GM23338 (cell line): ENCODE measurements around the gene DMRT3. TPM values are rescaled to one million over a fixed set of nuclear protein-coding genes. Genes with fewer than 3 reads are reported as not detected.

Experiments used
- ATAC-seq: fragments of 200-7000 bp; cut with Tn5 transposase; 3 replicates; pipeline ENCODE4 v1.9.1; 2020
- DNase-seq: peaks from one replicate; pipeline ENCODE4 v3.0.0-alpha.2; 2015; ENCODE audit warnings: low spot score
- H2AFZ ChIP-seq: fragments of 200-600 bp; sonication (generic); 2 replicates; pipeline ENCODE4 v1.8.0; 2016; ENCODE audit warnings: antibody characterized with exemption, mild to moderate bottlenecking, moderate library complexity
- H3F3A ChIP-seq: fragments of 200-600 bp; sonication (generic); replicated peaks from 2 replicates; pipeline ENCODE4 v1.8.0; 2017; ENCODE audit warnings: antibody characterized with exemption, mixed run types, low read depth
- H3K27ac ChIP-seq: fragments of 200-600 bp; sonication (generic); 2 replicates; pipeline ENCODE4 v1.6.1; 2016; ENCODE audit warnings: low read depth
- H3K27me3 ChIP-seq: fragments of 200-600 bp; sonication (generic); 2 replicates; pipeline ENCODE4 v1.8.0; 2016; ENCODE audit warnings: mild to moderate bottlenecking, mixed run types, moderate library complexity; ENCODE audit not compliant: insufficient read depth
- H3K36me3 ChIP-seq: fragments of 200-600 bp; sonication (generic); 2 replicates; pipeline ENCODE4 v1.8.0; 2016; ENCODE audit warnings: mild to moderate bottlenecking; ENCODE audit not compliant: insufficient read depth
- H3K4me1 ChIP-seq: fragments of 200-600 bp; sonication (generic); 2 replicates; pipeline ENCODE4 v1.8.0; 2016; ENCODE audit warnings: mild to moderate bottlenecking, moderate library complexity; ENCODE audit not compliant: insufficient read depth
- H3K4me2 ChIP-seq: fragments of 200-600 bp; sonication (generic); 2 replicates; pipeline ENCODE4 v1.7.1; 2017; ENCODE audit warnings: mixed run types
- H3K4me3 ChIP-seq: fragments of 200-600 bp; sonication (generic); 2 replicates; pipeline ENCODE4 v1.6.1; 2016; ENCODE audit warnings: mixed run types
- H3K79me2 ChIP-seq: fragments of 200-600 bp; sonication (generic); replicated peaks from 2 replicates; pipeline ENCODE4 v1.8.0; 2017; ENCODE audit warnings: mild to moderate bottlenecking; ENCODE audit not compliant: insufficient read depth
- H3K9me2 ChIP-seq: fragments of 200-600 bp; sonication (generic); 2 replicates; pipeline ENCODE4 v1.8.0; 2017; ENCODE audit not compliant: insufficient read depth
- H4K20me1 ChIP-seq: fragments of 200-600 bp; sonication (generic); replicated peaks from 2 replicates; pipeline ENCODE4 v1.8.0; 2017; ENCODE audit warnings: mild to moderate bottlenecking; ENCODE audit not compliant: insufficient read depth
- H3K27ac Mint-ChIP-seq: 2 replicates; pipeline ENCODE4 v1.8.0; 2020; ENCODE audit warnings: inconsistent platforms, mild to moderate bottlenecking, moderate library complexity, mixed read lengths
- H3K27me3 Mint-ChIP-seq: 3 replicates; pipeline ENCODE4 v1.8.0; 2022; ENCODE audit warnings: low read depth, mild to moderate bottlenecking, moderate library complexity, mixed read lengths, inconsistent platforms; ENCODE audit not compliant: insufficient read depth, poor library complexity
- H3K36me3 Mint-ChIP-seq: 3 replicates; pipeline ENCODE4 v1.8.0; 2021; ENCODE audit warnings: low read depth, mild to moderate bottlenecking, inconsistent platforms, moderate library complexity, mixed read lengths
- H3K4me1 Mint-ChIP-seq: 3 replicates; pipeline ENCODE4 v1.8.0; 2020; ENCODE audit warnings: mild to moderate bottlenecking, inconsistent platforms, mixed read lengths
- H3K4me3 Mint-ChIP-seq: 3 replicates; pipeline ENCODE4 v1.8.0; 2021; ENCODE audit warnings: moderate library complexity, mild to moderate bottlenecking, inconsistent platforms, mixed read lengths
- H3K9me3 Mint-ChIP-seq: 3 replicates; pipeline ENCODE4 v1.8.0; 2020; ENCODE audit warnings: moderate library complexity, mild to moderate bottlenecking, inconsistent platforms, mixed read lengths
- CREB1 ChIP-seq: fragments of 250-450 bp; sonication (Bioruptor Pico); IDR thresholded peaks from 2 replicates; pipeline ENCODE4 v1.5.0; 2020; ENCODE audit warnings: low read depth, mild to moderate bottlenecking, moderate library complexity
- EZH2phosphoT487 ChIP-seq: fragments of 200-600 bp; sonication (generic); IDR thresholded peaks from one replicate; pipeline ENCODE4 v1.8.1; 2018; ENCODE audit warnings: antibody characterized with exemption; ENCODE audit not compliant: unreplicated experiment
- JUNB ChIP-seq: IDR thresholded peaks from one replicate; pipeline ENCODE4 v1.6.1; 2016; ENCODE audit warnings: antibody characterized with exemption; ENCODE audit not compliant: unreplicated experiment
- NANOG ChIP-seq: IDR thresholded peaks from 2 replicates; pipeline ENCODE4 v1.6.1; 2016; ENCODE audit warnings: antibody characterized with exemption, borderline replicate concordance
- POLR2AphosphoS5 ChIP-seq: IDR thresholded peaks from 2 replicates; pipeline ENCODE4 v1.6.1; 2016; ENCODE audit warnings: antibody characterized with exemption, low read depth
- STAT1 ChIP-seq: IDR thresholded peaks from one replicate; pipeline ENCODE4 v1.6.1; 2016; ENCODE audit warnings: antibody characterized with exemption; ENCODE audit not compliant: unreplicated experiment
- ZNF114 ChIP-seq: fragments of 250-450 bp; sonication (Bioruptor Pico); IDR thresholded peaks from 2 replicates; pipeline ENCODE4 v1.5.0; 2020; ENCODE audit warnings: mild to moderate bottlenecking, moderate library complexity
- ZNF331 ChIP-seq: fragments of 250-450 bp; sonication (Bioruptor Pico); IDR thresholded peaks from 2 replicates; pipeline ENCODE4 v1.5.0; 2020; ENCODE audit warnings: low read depth, mild to moderate bottlenecking, moderate library complexity
- polyA plus RNA-seq: library from polyadenylated mRNA; unstranded; fragments of >200 nt; fragmentation: Nextera tagmentation; extraction: Ambion mirVana; gene quantifications from 2 replicates; pipeline ENCODE4 v1.2.1, GENCODE V29; 2016
- total RNA-seq: library from RNA; depleted of rRNA; stranded (reverse); fragments of >200 nt; shearing (Covaris generic); gene quantifications from 2 replicates; pipeline ENCODE4 v1.2.3, GENCODE V29; 2014
- TF ChIP-seq, protein P1 (sequence below): IDR thresholded peaks from one replicate; pipeline ENCODE4 v1.6.1; 2018; ENCODE audit warnings: antibody characterized with exemption; ENCODE audit not compliant: unreplicated experiment
- TF ChIP-seq, protein P2 (sequence below): IDR thresholded peaks from 2 replicates; pipeline ENCODE4 v1.6.1; 2016; ENCODE audit warnings: antibody characterized with exemption
- TF ChIP-seq, protein P3 (sequence below): fragments of 250-450 bp; sonication (Bioruptor Pico); IDR thresholded peaks from 2 replicates; pipeline ENCODE4 v1.5.0; 2020; ENCODE audit warnings: mild to moderate bottlenecking, moderate library complexity
- TF ChIP-seq, protein P4 (sequence below), 2 experiments: fragments of 200-600 bp in 1 of 2; sonication (generic) in 1 of 2; conservative IDR thresholded peaks; 2 replicates each; pipeline versions ENCODE4 v1.5.1 to v1.6.1; 2016 to 2017; ENCODE audit warnings: antibody characterized with exemption in 2 of 2, low read depth in 2 of 2, mild to moderate bottlenecking in 2 of 2, moderate library complexity in 1 of 2

The DMRT3 gene
- total and polyA plus RNA-seq, 2 experiments from 2014 or later = not detected

DNA sequence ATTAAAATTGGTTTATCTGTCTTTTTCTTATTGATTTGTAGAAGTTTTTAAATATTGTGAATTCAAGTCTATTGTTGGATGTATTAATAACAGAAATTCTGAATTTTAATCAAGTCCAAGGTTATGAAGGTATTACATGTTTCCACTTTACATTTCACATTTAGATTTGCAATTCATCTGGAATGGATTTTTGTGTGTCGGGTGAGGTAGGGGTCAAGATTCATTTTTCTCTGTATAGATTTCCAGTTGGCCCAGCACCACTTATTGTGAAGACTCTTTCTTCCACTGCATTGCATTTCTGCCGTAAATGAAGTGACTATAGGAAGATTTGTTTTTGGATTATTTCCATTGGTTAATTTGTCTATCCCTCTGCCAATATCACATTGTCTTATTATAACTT lies 38.2 kb downstream of the DMRT3 start:
- Mint-ChIP-seq H3K9me3 (no peaks in the 10 kb centered on the region; the same call in 2 of the 3 replicates), H3K4me1 (peaks cover under 1% of the 10 kb centered on the region; the same call in 2 of the 3 replicates), H3K4me3 (no peak overlapping the region), H3K27me3 (peaks cover 4% of the 10 kb centered on the region), H3K27ac (no peak overlapping the region), H3K36me3 (no peaks in the 10 kb centered on the region)
- no peak overlapping the region for H2AFZ ChIP-seq
- no peak overlapping the region for H3K4me3 ChIP-seq
- no peaks in the 10 kb centered on the region for H3K9me2 ChIP-seq
- TF ChIP-seq, protein P1, sequence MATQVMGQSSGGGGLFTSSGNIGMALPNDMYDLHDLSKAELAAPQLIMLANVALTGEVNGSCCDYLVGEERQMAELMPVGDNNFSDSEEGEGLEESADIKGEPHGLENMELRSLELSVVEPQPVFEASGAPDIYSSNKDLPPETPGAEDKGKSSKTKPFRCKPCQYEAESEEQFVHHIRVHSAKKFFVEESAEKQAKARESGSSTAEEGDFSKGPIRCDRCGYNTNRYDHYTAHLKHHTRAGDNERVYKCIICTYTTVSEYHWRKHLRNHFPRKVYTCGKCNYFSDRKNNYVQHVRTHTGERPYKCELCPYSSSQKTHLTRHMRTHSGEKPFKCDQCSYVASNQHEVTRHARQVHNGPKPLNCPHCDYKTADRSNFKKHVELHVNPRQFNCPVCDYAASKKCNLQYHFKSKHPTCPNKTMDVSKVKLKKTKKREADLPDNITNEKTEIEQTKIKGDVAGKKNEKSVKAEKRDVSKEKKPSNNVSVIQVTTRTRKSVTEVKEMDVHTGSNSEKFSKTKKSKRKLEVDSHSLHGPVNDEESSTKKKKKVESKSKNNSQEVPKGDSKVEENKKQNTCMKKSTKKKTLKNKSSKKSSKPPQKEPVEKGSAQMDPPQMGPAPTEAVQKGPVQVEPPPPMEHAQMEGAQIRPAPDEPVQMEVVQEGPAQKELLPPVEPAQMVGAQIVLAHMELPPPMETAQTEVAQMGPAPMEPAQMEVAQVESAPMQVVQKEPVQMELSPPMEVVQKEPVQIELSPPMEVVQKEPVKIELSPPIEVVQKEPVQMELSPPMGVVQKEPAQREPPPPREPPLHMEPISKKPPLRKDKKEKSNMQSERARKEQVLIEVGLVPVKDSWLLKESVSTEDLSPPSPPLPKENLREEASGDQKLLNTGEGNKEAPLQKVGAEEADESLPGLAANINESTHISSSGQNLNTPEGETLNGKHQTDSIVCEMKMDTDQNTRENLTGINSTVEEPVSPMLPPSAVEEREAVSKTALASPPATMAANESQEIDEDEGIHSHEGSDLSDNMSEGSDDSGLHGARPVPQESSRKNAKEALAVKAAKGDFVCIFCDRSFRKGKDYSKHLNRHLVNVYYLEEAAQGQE = no peak
- TF ChIP-seq CREB1 (CRISPR knock-in tag) (no peak), STAT1 (no peak), EZH2phosphoT487 (no peak), JUNB (no peak), ZNF114 (no peak), NANOG (no peak), POLR2AphosphoS5 (no peak), ZNF331 (CRISPR knock-in tag) (no peak)
- TF ChIP-seq, protein P2, sequence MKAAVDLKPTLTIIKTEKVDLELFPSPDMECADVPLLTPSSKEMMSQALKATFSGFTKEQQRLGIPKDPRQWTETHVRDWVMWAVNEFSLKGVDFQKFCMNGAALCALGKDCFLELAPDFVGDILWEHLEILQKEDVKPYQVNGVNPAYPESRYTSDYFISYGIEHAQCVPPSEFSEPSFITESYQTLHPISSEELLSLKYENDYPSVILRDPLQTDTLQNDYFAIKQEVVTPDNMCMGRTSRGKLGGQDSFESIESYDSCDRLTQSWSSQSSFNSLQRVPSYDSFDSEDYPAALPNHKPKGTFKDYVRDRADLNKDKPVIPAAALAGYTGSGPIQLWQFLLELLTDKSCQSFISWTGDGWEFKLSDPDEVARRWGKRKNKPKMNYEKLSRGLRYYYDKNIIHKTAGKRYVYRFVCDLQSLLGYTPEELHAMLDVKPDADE = no peak
- TF ChIP-seq, protein P3, sequence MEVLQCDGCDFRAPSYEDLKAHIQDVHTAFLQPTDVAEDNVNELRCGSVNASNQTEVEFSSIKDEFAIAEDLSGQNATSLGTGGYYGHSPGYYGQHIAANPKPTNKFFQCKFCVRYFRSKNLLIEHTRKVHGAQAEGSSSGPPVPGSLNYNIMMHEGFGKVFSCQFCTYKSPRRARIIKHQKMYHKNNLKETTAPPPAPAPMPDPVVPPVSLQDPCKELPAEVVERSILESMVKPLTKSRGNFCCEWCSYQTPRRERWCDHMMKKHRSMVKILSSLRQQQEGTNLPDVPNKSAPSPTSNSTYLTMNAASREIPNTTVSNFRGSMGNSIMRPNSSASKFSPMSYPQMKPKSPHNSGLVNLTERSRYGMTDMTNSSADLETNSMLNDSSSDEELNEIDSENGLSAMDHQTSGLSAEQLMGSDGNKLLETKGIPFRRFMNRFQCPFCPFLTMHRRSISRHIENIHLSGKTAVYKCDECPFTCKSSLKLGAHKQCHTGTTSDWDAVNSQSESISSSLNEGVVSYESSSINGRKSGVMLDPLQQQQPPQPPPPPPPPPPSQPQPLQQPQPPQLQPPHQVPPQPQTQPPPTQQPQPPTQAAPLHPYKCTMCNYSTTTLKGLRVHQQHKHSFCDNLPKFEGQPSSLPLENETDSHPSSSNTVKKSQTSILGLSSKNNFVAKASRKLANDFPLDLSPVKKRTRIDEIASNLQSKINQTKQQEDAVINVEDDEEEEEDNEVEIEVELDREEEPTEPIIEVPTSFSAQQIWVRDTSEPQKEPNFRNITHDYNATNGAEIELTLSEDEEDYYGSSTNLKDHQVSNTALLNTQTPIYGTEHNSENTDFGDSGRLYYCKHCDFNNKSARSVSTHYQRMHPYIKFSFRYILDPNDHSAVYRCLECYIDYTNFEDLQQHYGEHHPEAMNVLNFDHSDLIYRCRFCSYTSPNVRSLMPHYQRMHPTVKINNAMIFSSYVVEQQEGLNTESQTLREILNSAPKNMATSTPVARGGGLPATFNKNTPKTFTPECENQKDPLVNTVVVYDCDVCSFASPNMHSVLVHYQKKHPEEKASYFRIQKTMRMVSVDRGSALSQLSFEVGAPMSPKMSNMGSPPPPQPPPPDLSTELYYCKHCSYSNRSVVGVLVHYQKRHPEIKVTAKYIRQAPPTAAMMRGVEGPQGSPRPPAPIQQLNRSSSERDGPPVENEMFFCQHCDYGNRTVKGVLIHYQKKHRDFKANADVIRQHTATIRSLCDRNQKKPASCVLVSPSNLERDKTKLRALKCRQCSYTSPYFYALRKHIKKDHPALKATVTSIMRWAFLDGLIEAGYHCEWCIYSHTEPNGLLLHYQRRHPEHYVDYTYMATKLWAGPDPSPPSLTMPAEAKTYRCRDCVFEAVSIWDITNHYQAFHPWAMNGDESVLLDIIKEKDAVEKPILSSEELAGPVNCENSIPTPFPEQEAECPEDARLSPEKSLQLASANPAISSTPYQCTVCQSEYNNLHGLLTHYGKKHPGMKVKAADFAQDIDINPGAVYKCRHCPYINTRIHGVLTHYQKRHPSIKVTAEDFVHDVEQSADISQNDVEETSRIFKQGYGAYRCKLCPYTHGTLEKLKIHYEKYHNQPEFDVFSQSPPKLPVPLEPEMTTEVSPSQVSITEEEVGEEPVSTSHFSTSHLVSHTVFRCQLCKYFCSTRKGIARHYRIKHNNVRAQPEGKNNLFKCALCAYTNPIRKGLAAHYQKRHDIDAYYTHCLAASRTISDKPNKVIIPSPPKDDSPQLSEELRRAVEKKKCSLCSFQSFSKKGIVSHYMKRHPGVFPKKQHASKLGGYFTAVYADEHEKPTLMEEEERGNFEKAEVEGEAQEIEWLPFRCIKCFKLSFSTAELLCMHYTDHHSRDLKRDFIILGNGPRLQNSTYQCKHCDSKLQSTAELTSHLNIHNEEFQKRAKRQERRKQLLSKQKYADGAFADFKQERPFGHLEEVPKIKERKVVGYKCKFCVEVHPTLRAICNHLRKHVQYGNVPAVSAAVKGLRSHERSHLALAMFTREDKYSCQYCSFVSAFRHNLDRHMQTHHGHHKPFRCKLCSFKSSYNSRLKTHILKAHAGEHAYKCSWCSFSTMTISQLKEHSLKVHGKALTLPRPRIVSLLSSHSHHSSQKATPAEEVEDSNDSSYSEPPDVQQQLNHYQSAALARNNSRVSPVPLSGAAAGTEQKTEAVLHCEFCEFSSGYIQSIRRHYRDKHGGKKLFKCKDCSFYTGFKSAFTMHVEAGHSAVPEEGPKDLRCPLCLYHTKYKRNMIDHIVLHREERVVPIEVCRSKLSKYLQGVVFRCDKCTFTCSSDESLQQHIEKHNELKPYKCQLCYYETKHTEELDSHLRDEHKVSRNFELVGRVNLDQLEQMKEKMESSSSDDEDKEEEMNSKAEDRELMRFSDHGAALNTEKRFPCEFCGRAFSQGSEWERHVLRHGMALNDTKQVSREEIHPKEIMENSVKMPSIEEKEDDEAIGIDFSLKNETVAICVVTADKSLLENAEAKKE (CRISPR knock-in tag) = no peak
- TF ChIP-seq, protein P4, sequence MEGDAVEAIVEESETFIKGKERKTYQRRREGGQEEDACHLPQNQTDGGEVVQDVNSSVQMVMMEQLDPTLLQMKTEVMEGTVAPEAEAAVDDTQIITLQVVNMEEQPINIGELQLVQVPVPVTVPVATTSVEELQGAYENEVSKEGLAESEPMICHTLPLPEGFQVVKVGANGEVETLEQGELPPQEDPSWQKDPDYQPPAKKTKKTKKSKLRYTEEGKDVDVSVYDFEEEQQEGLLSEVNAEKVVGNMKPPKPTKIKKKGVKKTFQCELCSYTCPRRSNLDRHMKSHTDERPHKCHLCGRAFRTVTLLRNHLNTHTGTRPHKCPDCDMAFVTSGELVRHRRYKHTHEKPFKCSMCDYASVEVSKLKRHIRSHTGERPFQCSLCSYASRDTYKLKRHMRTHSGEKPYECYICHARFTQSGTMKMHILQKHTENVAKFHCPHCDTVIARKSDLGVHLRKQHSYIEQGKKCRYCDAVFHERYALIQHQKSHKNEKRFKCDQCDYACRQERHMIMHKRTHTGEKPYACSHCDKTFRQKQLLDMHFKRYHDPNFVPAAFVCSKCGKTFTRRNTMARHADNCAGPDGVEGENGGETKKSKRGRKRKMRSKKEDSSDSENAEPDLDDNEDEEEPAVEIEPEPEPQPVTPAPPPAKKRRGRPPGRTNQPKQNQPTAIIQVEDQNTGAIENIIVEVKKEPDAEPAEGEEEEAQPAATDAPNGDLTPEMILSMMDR (conservative IDR thresholded peaks at IDR 0.05; ENCODE audit: low read depth in 2 of 2) = no peak
- H3K4me2 ChIP-seq = no peak overlapping the region
- peaks cover 3% of the 10 kb centered on the region for H3K4me1 ChIP-seq
- no peaks in the 10 kb centered on the region for H3F3A ChIP-seq
- DNase-seq = no peak
- no peak for ATAC-seq
- H3K36me3 ChIP-seq = no peaks in the 10 kb centered on the region
- no peaks in the 10 kb centered on the region; the same call in 1 of the 2 replicates for H3K27me3 ChIP-seq
- H3K27ac ChIP-seq = no peak overlapping the region
- H3K79me2 ChIP-seq = no peaks in the 10 kb centered on the region
- no peaks in the 10 kb centered on the region for H4K20me1 ChIP-seq
